HS-27A (cell line): ENCODE data around the gene PLA2G6.
A peak's percentile ranks its signal among the peaks of the same experiment; 100 is the strongest.

Experiments
- DNase-seq: peaks from one replicate; pipeline ENCODE4 v3.0.0-alpha.2; 2012; ENCODE audit warnings: low read depth, missing footprints

The PLA2G6 gene

GRCh38 chr22:38214302-38215056, 32.8 kb upstream of the PLA2G6 start:
- DNase-seq = no peak

DNA sequence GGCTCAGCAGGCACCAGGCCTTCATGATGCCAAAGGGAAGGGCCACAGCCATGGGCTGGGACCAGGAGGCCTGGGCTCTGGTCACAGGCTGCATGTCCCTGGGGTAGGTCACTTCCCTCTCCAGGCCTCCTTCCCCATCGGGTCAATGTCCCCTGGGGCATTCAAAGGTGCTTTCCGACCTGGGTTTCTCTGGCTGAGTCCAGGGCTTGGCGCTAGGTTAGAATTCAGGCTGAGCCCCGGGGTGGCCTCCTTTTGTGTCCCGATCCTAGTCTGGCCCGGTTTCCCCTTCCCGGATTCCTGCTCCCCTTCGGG, 32.3 kb upstream of the PLA2G6 start:
- no peak for DNase-seq

- DNase-seq = no peak
Observed at GRCh38 chr22:38213319-38213989, 31.8 kb upstream of the PLA2G6 start.

DNA sequence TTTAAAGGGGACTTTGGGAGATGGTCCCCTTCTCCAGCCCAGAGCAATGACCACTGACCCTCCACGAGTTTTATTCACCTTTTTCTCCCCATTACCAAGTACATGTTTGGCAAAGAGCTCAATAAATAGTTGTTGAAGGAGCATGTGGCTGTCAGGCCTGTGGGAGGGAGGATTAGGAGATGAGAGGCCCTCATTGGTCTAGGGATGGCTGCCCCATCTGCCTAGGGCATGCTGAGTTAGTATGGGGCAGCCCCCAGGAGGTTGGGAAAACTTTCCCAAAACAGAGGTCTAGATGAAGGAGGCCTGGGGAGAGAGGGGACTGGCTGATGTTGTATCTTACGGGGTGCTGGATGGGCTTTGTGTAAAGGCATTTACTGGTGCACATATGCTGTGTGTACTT, 30.8 kb upstream of the PLA2G6 start:
- no peak for DNase-seq

GRCh38 chr22:38211556-38211955, 29.9 kb upstream of the PLA2G6 start:
- DNase-seq = no peak

GRCh38 chr22:38208551-38208968, 26.9 kb upstream of the PLA2G6 start:
- no peak for DNase-seq

GRCh38 chr22:38207898-38208432, 26.3 kb upstream of the PLA2G6 start:
- DNase-seq = no peak

DNA sequence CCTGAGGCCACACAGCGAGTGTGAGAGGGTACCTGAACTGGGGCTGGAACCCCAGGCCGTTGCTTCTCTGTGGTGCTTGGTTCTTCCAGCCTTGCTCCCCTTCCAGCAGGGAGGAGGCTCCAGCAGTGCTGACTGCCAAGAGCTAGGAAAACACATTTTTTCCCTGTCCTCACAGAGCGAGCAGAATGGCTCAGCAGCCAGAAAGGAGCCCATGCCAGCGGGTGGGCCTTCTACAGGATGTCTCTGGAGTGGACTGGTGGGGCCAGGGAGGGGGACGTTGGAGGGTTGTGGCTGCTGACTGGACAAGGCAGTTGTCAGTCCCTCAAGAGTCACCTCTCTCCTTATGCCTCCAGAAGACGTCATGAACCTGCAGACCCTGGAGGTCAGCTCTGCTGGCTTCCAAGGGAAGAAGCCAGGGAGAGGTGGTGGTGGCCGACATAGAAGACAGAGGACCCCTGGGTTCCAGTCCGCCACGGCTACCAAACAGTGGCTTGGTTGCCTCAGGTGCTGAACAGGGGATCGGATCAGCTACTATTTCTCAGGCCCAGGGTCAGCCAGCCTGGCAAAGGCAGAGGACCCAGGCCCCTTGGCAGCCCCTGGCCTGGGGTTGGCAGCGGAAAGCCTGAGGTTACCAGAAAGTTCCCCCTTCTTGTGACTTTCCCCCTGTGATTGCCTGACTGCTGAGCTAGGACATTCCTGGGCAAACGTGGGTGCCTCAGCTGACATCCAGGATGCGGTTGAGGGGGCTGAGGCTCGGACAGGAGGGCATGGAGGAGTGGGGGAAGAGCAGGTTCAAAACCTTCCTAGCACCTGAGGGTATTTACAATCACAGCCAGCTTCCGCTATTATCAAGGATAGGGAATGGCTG, 23.9 kb upstream of the PLA2G6 start:
- no peak for DNase-seq

DNA sequence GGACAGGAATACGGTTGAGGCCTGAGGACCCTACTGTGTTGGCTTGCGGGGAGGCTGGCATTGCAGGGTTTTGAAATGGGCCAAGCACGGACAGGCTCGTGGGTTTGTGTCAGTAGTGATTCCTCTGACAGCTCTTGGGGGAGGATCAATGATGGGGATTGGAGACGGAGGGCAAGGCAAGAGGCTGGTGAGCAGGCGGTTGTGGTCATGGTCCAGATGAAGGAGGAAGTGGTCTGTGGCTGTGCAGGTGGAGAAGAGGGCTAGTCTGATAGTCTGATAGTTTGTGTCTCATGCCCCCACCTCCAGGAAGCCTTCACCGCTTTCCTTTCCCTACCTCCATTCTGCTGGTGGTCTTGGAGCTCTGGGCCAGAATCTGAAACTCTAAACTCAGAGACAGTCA, 23.2 kb upstream of the PLA2G6 start:
- DNase-seq = no peak

DNA sequence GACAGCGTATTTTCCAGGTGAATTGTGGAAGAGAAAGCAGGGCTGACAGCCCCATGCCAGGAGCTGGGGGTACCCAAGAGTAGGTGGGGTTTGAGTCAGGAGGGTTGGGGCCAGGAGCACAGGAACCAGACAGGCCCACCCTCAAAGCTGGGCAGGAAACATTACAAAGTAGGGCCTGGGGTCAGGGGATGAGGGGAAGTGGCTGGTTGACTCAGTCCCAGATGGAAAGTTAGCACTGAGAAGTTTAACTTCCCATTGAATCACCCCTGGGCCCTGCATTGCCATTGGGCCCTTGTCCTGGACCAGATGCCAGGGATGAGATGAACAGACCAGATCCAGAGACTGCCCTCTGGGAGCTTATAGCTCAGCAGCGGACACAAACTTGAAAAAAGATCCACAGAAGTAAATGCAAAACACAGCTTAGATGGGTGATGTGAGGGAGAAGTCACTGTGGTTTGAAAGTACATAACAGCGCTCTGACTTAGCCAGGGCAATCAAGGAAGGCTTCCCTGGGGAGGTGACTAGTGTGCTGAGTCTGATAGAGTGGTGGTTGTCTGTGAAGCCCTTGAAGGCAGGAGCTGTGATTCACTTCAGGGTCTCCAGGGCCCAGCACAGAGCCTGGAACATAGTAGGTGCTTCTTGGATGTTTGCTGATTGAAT, 22.4 kb upstream of the PLA2G6 start:
- DNase-seq = no peak

GRCh38 chr22:38203090-38203810, 21.6 kb upstream of the PLA2G6 start:
- no peak for DNase-seq

GRCh38 chr22:38202437-38203089, 20.9 kb upstream of the PLA2G6 start:
- no peak for DNase-seq

- peak; percentile 88 for DNase-seq
Observed at GRCh38 chr22:38201711-38202436, 20.2 kb upstream of the PLA2G6 start, which contains the start of gene MAFF. Gene MAFF, plus strand, starts transcription at chr22:38201994. Its CDS starts 11,860 bp downstream, at chr22:38213854.

DNA sequence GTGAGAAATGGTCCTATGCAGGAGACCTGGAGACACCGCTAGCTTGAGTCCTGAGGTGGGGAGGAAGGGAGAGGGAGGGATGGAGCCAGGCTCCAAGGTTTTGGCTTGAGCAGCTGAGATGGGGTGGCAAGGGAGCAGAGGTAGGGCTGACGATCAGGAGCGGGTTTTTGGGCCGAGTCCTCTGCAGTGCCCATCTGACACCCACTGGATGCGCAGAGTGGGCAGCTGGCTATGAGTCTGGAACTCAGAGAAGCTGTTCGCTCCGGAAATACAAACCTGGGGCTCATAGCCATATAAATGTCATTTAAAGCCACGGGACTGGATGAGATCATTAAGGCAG, 19.7 kb upstream of the PLA2G6 start:
- DNase-seq = no peak

DNA sequence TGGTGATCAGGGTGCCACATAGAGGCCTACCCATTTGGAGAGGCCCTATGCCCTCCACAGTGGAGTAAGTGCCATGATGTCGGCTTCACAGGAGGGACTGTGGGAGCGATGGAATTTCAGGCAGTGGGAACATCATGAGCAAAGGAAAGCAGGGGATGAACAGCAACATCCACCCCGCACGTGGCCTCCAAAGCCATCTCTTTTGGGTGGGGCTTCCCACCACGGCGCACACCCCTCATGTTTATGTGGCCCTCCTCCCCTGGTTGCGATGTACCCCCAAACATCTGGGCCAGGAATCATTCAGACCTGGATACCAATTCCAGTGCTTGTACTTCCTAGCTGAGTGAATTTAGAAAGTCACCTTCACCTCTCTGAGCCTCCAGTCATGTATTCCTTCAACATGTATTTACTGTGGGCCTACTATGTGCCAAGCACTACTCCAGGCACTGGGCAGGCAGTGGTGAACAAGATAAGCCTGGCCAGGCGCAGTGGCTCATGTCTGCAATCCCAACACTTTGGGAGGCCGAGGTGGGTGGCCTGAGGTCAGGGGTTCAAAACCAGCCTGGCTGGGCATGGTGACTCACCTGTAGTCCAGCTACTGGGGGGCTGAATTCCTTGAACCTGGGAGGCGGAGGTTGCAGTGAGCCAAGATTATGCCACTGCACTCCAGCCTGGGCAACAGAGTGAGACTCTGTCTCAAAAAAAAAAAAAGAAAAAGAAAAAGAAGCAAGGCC, 18.4 kb upstream of the PLA2G6 start:
- no peak for DNase-seq

DNA sequence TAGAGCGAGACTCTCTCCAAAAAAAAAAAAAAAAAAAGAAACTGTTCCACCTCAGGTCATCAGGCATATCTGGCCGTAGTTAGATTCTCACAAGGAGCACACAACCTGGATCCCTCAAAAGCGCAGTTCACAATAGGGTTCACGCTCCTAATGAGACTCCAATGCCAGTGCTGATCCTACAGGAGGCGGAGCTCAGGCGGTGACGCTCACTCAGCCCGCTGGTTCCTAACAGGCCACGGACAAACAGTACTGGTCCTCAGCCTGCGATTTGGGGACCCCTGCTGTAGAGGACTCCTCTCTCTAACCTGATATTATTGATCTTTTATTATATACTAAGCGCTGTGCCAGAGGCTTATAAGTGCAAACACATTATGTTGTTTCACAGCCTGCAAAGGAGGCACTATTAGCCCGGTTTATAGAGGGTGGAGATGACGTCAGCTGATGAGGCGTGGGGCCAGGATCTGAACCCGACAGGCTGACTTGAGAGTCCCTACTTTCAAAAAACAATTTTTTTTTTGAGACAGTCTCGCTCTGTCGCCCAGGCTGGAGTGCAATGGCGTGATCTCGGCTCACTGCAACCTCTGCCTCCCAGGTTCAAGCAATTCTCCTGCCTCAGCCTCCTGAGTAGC, 15.3 kb upstream of the PLA2G6 start:
- no peak for DNase-seq

GRCh38 chr22:38193580-38193979, 11.9 kb upstream of the PLA2G6 start:
- no peak for DNase-seq

GRCh38 chr22:38192475-38192863, 10.8 kb upstream of the PLA2G6 start:
- no peak for DNase-seq
